HG03457 (cell line): ENCODE data around the gene HOXC6.
"Not testable (repeated sequence)": the region's sequence is repeated elsewhere in the genome, so short reads cannot be mapped to it uniquely, and the experiment has no call there.

Source experiments
- ATAC-seq: cut with Tn5 transposase; IDR thresholded peaks from one replicate; pipeline ENCODE4 v1.9.1; 2021; ENCODE audit warnings: moderate number of reproducible peaks; ENCODE audit not compliant: unreplicated experiment

The HOXC6 gene

DNA sequence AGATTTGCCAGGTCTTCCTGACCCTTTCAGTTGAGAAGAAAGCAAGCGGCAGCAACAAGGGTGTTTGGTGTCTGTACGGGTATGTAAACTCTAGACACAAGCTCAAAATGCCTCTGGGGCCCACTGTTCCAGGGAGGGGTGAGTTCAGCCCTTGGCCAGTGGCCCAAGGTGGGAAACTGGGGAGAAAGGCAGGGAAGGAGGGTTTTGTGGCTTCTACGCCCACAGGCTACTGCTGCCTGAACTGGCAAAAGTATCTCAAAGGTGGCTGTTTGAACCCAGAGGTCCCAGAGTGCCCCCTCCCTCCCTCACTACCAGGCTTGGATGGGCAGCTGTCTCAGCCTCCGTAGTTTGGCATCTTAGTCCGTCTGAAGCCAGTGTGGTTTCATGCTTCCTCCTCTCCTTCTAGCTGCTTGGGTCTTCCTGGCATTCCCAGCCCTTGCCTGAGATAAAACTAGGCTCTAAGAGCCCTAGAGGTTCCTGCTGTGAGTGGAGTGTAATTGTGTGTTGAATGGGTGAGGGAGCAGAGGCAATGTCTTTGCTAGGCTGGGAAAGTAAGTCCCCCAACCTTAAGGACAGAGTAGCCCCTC is 10.1 kb downstream of the HOXC6 start:
- ATAC-seq, result no peak

- ATAC-seq, result no peak
These were observed 10.7 kb downstream of the HOXC6 start for GRCh38 chr12:54038871-54039414.

GRCh38 chr12:54039417-54040147 is 11.3 kb downstream of the HOXC6 start:
- no peak for ATAC-seq

DNA sequence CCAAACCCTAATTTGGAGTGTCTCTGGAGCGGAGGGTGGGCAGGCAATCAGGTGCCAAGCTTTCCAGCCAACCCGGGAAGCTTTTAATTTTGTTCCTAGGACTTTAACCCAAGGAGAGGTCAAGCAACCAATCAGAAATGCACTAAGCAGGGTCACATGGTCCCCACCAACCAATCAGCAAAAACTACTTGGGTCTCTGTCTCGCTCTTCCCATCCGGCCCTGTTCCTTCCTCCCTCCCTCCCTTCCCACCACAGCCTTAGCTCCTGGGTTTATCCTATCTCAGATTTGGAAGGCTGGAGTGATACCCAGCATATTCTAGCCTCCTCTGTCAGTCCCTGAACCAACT is 11.9 kb downstream of the HOXC6 start:
- ATAC-seq, result no peak

- ATAC-seq, result no peak
These were observed 12.4 kb downstream of the HOXC6 start for GRCh38 chr12:54040648-54041047.

- ATAC-seq, result no peak
These were observed 13.0 kb downstream of the HOXC6 start for GRCh38 chr12:54041097-54041690.

DNA sequence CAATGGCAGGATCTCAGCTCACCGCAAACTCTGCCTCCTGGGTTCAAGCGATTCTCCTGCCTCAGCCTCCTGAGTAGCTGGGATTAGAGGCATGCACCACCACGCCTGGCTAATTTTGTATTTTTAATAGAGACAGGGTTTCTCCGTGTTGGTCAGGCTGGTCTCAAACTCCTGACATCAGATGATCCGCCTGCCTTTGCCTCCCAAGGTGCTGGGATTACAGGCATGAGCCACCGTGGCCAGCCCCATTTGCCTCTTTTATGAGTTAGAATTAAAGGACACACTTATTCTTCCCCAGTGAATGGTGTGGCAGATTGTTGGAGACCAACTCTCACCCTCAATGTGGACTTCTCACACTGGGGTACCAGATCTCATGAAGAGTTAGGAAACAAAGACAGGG is 13.8 kb downstream of the HOXC6 start:
- not testable (repeated sequence) for ATAC-seq

DNA sequence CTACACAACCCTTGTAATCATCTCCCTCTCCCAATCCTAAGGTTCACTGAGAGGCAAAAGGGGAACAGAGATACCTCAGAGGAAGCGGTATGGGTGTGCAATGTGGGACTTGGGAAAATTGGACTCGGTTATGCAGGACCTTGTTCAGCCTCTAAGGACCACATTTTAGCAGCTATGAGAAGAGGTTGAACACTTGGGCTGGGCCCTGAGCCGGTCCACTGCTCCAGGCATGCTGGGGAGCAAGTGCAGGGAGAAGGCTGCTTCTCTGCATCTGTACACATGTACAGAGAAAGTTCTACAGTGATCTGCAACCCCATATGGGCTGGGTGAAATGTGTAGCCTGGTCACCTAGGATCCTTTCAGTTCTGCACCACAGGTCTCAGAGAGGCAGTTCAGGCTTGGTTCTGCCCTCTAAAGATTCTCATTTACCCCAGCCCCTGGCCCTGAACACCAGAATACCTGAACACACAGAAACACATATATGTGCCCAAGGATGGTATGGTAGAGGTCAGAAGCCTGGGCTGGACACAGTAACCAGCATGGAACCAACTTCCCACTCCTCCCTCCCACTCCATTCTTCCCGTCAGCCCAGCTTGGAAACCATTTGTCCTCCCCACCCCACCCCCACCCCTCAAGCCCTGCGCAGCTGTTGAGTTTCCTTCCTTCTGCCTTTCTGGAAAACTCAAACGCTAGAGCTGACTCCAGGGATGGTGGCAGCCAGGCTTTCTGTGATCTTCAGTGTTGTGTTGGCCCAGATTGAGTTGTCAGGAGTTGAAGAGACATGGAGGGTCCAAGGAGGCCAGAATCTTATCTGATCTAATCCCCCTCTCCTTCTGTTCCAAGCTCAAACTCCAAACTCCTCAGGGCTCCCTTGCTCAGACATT is 15.0 kb downstream of the HOXC6 start:
- ATAC-seq, result no peak

DNA sequence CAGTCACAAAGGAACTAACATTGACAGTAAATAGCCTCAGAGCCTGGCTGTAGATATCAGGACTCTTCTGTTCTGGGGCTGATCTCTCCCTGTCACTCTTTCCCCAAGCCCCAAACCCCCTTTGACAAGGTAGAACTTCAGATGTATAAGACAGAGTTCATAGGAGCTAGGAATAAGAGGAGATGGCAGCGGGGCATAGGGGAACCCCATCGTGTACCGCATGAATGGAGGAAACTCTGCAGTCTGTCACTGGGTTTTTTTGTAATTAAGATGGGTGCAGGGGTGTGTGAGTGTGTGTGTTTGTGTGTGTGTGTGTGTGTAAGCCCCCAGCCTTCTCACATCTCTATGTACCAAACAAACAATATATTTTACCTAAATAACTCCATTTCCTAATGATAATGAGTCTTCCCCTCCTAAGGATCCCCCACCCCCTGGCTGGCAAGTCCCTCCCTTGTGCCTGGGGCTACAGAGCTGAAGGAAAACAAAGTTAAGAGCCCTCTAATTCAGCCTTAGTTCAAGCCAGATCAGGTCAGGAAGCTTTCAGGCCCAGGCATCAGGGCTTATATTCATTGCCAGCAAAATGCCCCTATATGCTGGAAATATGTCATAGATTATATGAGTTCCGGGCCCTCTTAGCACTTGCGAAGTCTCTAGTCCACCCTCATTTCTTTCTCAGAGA is 16.3 kb downstream of the HOXC6 start:
- ATAC-seq, result no peak

GRCh38 chr12:54045401-54045800 is 17.2 kb downstream of the HOXC6 start:
- ATAC-seq, result no peak

DNA sequence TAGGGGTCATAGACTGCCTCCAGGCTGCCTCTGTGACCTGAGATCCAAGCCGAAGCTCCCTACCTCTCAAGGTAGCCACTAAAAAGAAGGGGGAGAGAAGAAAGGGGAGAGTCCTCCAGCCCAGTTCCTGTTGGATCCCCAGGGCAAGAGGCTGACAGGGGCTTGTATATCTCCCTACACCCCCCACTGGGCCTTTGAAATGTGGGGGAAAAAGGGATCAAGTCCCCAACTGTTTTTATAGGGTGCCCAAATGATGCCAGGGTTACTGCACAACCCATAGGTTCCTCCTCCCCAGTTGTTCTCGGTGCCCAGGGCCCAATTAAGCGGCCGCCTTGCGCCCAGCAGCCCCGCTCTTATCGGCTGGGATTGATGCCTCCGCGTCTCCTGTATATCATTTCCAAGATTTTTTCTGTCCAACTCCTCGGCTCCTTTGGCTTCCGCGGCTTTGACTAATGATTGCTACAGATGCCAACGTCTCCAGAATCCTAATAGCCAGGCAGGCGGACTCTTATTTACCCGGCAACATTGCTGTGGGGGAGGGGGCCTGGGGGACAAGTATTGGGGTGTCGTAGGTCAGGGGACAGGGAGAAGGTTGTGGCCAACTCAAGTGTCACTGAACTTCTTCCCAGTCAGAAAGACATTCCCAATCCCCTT is 17.8 kb downstream of the HOXC6 start:
- no peak for ATAC-seq

DNA sequence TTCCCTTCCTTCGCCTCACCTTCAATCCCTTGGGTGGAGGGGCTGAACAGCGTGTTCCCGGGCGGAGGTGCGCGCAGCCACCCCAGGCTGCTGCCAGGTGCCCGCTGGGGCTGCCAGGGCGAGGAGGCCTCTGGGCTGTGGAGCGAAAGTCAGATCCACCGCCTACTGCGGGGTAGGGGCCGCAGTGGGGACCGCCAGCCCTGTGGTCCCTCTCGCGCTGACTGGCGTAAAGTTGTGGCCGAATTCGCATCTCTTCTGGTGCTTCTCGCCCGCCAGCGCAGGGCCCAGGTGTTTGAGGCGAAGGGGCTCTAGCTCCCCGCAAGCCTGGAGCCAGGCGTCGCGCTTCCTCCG is 18.5 kb downstream of the HOXC6 start:
- no peak for ATAC-seq

DNA sequence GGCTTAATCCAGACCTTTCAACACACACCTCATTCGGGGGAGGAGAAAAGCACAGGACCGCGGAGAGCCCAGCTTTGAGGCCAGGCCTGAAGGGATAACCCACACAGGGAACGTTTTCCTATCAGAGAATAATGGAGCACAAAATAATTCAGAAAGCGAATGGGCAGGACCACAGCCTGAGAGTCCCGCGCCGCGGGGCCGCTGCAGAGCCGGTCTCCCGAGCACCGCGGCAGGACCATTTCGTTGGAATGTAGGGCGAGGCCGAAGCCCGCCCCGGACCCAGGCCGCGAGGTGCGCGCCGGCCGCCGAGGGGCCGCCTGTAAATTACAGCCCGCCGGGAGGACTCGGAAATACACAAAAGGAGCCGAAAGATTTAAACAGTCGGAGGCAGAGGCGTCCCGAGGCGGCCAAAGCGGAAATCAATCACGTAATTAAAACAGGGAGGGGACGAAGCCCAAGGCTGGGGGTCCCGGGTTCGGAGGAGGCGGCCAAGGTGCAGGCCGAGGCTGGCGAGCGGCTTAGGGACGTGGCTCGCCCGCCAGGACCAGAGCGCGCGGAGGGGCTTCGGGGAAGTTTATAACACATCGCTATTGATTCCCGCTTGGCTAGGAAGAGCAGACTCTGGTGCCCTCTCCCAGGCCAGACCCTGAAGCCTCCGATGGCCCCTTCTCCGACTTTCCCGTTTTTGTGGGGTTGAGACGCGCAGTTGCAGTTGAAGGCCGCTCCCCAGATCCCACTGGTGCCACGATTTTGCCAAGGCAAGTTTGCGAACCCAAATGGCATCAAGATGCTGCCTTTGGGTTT is 19.1 kb downstream of the HOXC6 start:
- ATAC-seq, result no peak

GRCh38 chr12:54047964-54048303 is 19.7 kb downstream of the HOXC6 start:
- ATAC-seq, result no peak

GRCh38 chr12:54048406-54049093 is 20.3 kb downstream of the HOXC6 start:
- ATAC-seq, result no peak

DNA sequence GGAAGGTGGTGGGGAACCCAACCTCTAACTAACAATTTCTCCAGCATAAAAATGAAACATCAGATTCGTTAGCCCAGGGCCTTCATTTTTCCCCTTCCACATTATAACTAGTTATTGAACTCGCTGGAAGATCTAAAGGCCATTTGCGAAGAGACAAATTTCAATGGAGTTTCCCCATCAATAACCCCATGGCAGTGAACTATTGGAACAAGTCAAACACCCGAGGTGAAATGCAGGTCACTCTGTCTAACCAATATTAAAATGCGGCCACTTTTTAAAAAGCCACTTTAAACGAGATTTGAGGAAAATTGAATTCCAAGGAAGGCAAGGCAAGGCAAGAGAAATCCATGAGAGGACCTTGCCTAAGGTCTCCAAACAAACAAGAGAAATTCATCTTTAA is 20.9 kb downstream of the HOXC6 start:
- no peak for ATAC-seq

- no peak for ATAC-seq
These were observed 22.2 kb downstream of the HOXC6 start for GRCh38 chr12:54050482-54050810.

- no peak for ATAC-seq
These were observed 23.0 kb downstream of the HOXC6 start for GRCh38 chr12:54051026-54051842.
